Measurements from ENCODE around the gene DIPK1A. TPM values are rescaled to one million over a fixed set of nuclear protein-coding genes. Genes with fewer than 3 reads are reported as not detected.

The DIPK1A gene
- total and polyA plus RNA-seq, 2 experiments from 2014 or later = 26.6 to 51.6 TPM

DNA sequence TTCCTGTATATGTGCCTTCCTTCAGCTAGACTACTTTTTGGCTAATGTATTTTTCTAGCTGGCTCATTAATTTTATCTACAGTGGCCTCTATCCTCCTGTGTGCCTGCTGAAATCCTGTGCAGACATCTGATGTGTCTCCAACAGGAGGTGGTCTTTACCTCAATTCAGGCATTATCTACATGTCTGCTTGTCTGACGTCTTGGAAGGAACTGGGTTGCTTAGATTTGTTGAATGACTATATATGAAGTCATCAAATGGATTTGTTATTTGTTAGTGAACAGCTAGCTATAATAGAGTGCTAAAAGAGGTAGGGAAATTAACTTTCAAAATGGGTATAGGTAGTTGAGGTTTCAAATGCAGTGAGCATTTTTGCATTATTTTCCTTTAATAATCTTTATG, 122.7 kb downstream of the DIPK1A start:
- TF ChIP-seq EZH2 (IDR thresholded peaks at IDR 0.05; ENCODE audit: insufficient read depth, poor library complexity, severe bottlenecking) = no peak
- no peak for TF ChIP-seq EZH2phosphoT487 (IDR thresholded peaks at IDR 0.05; ENCODE audit: insufficient read depth, low read depth)
- in situ Hi-C loops (cut with MboI) = no loop called here

DNA sequence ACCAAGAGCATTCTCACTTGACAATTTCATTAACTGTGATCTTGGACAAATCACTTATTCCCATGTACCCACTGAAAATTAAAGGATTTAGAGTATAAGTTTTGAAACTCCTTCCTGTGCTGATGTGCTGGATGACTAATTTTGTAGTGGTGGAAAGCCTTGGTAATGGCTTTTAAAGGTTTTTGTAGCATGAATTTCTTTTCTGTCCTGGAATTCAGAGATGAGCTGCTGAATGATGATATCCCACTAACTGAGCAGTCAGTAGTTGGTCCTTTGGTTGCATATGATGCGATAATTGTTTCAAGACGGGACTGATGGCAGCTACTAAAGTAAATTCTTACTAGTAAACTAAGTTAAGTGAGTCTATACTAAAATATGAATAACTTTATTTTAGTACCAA, 124.2 kb downstream of the DIPK1A start:
- Histone ChIP-seq H3K9ac (peak overlapping the region; percentile 26; the same call in 1 of the 2 replicates), H2AFZ (no peak overlapping the region), H3K4me2 (ENCODE audit: unreplicated experiment) (peak overlapping the region; percentile 36), H3K9me2 (ENCODE audit: insufficient read depth) (no peaks in the 10 kb centered on the region), H3K4me1 (ENCODE audit: insufficient read depth) (peaks cover 64% of the 10 kb centered on the region), H3K4me3 (0 out of 2 replicates have a peak overlapping the region, but pooled peaks have one; percentile 23), H3K27ac (peak overlapping the region; percentile 35), H3K79me2 (ENCODE audit: insufficient read depth) (peaks cover 94% of the 10 kb centered on the region), H3K9me3 (ENCODE audit: low read depth) (no peaks in the 10 kb centered on the region), H3K27me3 (replicated peaks; ENCODE audit: insufficient read depth) (no peaks in the 10 kb centered on the region), H4K20me1 (ENCODE audit: insufficient read depth) (peaks cover 75% of the 10 kb centered on the region), H3K36me3 (ENCODE audit: low read depth) (peaks cover 89% of the 10 kb centered on the region), H3F3A (ENCODE audit: insufficient read depth) (peaks cover 87% of the 10 kb centered on the region)
- TF ChIP-seq EZH2 (IDR thresholded peaks at IDR 0.05; ENCODE audit: insufficient read depth, poor library complexity, severe bottlenecking) (no peak), EZH2phosphoT487 (IDR thresholded peaks at IDR 0.05; ENCODE audit: insufficient read depth, low read depth) (no peak)
- 74 to 85% methylated on average over 2 of the region's 2 CpGs for WGBS, 2 experiments (ENCODE audit: low coverage in 1 of 2, low lambda C conversion rate in 2 of 2, missing lambda C conversion rate in 2 of 2)
- in situ Hi-C loops (cut with MboI) = no loop called here
- DNase-seq = peak; percentile 66

More for the DNA sequence above, 122.7 kb downstream of the DIPK1A start:
- Histone ChIP-seq H3F3A (ENCODE audit: insufficient read depth) (peaks cover 95% of the 10 kb centered on the region), H3K9me3 (ENCODE audit: low read depth) (no peaks in the 10 kb centered on the region), H3K4me2 (ENCODE audit: unreplicated experiment) (peak overlapping the region; percentile 18), H3K4me1 (ENCODE audit: insufficient read depth) (peaks cover 61% of the 10 kb centered on the region), H3K36me3 (ENCODE audit: low read depth) (peaks cover 98% of the 10 kb centered on the region), H3K9ac (peak overlapping the region; percentile 26; the same call in 1 of the 2 replicates), H3K79me2 (ENCODE audit: insufficient read depth) (peaks cover 79% of the 10 kb centered on the region), H3K27me3 (replicated peaks; ENCODE audit: insufficient read depth) (no peaks in the 10 kb centered on the region), H2AFZ (no peak overlapping the region), H3K9me2 (ENCODE audit: insufficient read depth) (no peaks in the 10 kb centered on the region), H3K4me3 (no peak overlapping the region; the same call in 1 of the 2 replicates), H4K20me1 (ENCODE audit: insufficient read depth) (peaks cover 70% of the 10 kb centered on the region), H3K27ac (peak overlapping the region; percentile 4; the same call in 1 of the 2 replicates)
- WGBS, 2 experiments (ENCODE audit: low coverage in 1 of 2, low lambda C conversion rate in 2 of 2, missing lambda C conversion rate in 2 of 2) = 0% methylated on average over 1 of the region's 1 CpG
- DNase-seq = peak; percentile 28

DNA sequence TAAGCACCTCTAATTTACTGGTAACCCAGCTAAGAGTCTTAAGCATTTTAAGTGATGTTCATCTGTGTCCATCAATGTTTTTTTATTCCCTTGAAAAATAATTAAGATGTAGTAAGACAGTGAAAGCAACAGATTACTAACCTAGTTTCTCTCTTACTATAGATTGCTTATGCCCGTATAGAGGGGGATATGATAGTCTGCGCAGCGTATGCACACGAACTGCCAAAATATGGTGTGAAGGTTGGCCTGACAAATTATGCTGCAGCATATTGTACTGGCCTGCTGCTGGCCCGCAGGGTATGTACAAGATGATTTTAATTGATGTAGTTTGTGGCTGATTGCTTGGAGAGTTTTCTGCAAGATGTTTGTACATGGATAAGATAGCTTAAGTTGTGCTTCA, 126.6 kb downstream of the DIPK1A start:
- H3K4me1 ChIP-seq (ENCODE audit: insufficient read depth) = peaks cover 62% of the 10 kb centered on the region
- H3K9ac ChIP-seq = peak overlapping the region; percentile 97
- H3K36me3 ChIP-seq (ENCODE audit: low read depth) = peaks cover 67% of the 10 kb centered on the region
- peak overlapping the region; percentile 98 for H3K4me2 ChIP-seq (ENCODE audit: unreplicated experiment)
- H3K9me2 ChIP-seq (ENCODE audit: insufficient read depth) = no peaks in the 10 kb centered on the region
- no peak for DNase-seq
- H3K27me3 ChIP-seq (replicated peaks; ENCODE audit: insufficient read depth) = no peaks in the 10 kb centered on the region
- peaks cover 78% of the 10 kb centered on the region for H3K79me2 ChIP-seq (ENCODE audit: insufficient read depth)
- 93 to 97% methylated on average over 5 of the region's 5 CpGs for WGBS, 2 experiments (ENCODE audit: low coverage in 1 of 2, low lambda C conversion rate in 2 of 2, missing lambda C conversion rate in 2 of 2)
- H3K27ac ChIP-seq = peak overlapping the region; percentile 76
- no peaks in the 10 kb centered on the region for H3K9me3 ChIP-seq (ENCODE audit: low read depth)
- H3K4me3 ChIP-seq = peak overlapping the region; percentile 95
- peaks cover 67% of the 10 kb centered on the region for H3F3A ChIP-seq (ENCODE audit: insufficient read depth)
- in situ Hi-C loops (cut with MboI) = no loop called here
- no peak for TF ChIP-seq EZH2phosphoT487 (IDR thresholded peaks at IDR 0.05; ENCODE audit: insufficient read depth, low read depth)
- TF ChIP-seq EZH2 (IDR thresholded peaks at IDR 0.05; ENCODE audit: insufficient read depth, poor library complexity, severe bottlenecking) = no peak
- H2AFZ ChIP-seq = no peak overlapping the region
- peaks cover 60% of the 10 kb centered on the region for H4K20me1 ChIP-seq (ENCODE audit: insufficient read depth)

DNA sequence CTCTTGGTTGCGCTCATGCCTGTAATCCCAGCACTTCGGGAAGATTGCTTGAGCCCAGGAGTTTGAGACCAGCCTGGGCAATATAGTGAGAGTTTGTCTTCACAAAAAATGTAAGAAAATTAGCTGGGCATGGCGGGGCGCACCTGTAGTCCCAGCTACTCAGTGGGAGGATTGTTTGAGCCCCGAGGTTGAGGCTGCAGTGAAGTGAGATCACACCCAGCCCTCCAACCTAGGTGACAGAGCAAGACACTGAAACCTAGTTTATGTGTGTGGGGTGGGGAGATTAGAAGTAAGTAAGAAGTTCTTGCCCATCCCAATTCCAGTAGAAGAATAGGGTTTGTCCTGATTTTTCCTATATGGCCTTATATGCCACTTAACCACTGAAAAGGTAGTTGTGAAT, 127.4 kb downstream of the DIPK1A start:
- Histone ChIP-seq H3F3A (ENCODE audit: insufficient read depth) (peaks cover 59% of the 10 kb centered on the region), H3K9me2 (ENCODE audit: insufficient read depth) (no peaks in the 10 kb centered on the region), H3K27ac (peak overlapping the region; percentile 76), H4K20me1 (ENCODE audit: insufficient read depth) (peaks cover 52% of the 10 kb centered on the region), H3K4me2 (ENCODE audit: unreplicated experiment) (peak overlapping the region; percentile 98), H3K79me2 (ENCODE audit: insufficient read depth) (peaks cover 71% of the 10 kb centered on the region), H3K27me3 (replicated peaks; ENCODE audit: insufficient read depth) (no peaks in the 10 kb centered on the region), H3K4me1 (ENCODE audit: insufficient read depth) (peaks cover 54% of the 10 kb centered on the region), H3K36me3 (ENCODE audit: low read depth) (peaks cover 59% of the 10 kb centered on the region), H2AFZ (no peak overlapping the region), H3K9me3 (ENCODE audit: low read depth) (no peaks in the 10 kb centered on the region), H3K4me3 (peak overlapping the region; percentile 95), H3K9ac (peak overlapping the region; percentile 97)
- WGBS, 2 experiments (ENCODE audit: low coverage in 1 of 2, low lambda C conversion rate in 2 of 2, missing lambda C conversion rate in 2 of 2) = 72% methylated on average over 5 of the region's 5 CpGs
- TF ChIP-seq EZH2 (IDR thresholded peaks at IDR 0.05; ENCODE audit: insufficient read depth, poor library complexity, severe bottlenecking) (no peak), EZH2phosphoT487 (IDR thresholded peaks at IDR 0.05; ENCODE audit: insufficient read depth, low read depth) (no peak)
- in situ Hi-C loops (cut with MboI) = no loop called here
- no peak for DNase-seq
